Ovary (tissue), 3 donors: ENCODE results near the gene KNDC1.

Source experiments
- EP300 ChIP-seq: sonication (generic); formaldehyde crosslinking; IDR thresholded peaks from one replicate; pipeline ENCODE4 v1.6.1; 2017; ENCODE audit warnings: antibody characterized with exemption
- POLR2A ChIP-seq: fragments of 450-650 bp; IDR thresholded peaks from one replicate; pipeline ENCODE4 v1.6.1; 2017; ENCODE audit warnings: antibody characterized with exemption, mild to moderate bottlenecking, moderate library complexity
- TF ChIP-seq, protein P1 (sequence below), 3 donors: fragments of 450-650 bp in 2 of 3; fragments of 200-600 bp in 1 of 3; IDR thresholded peaks; one replicate each; pipeline versions ENCODE4 v1.5.1 to v1.8.0; 2016 to 2022; ENCODE audit warnings: antibody characterized with exemption in 3 of 3, mild to moderate bottlenecking in 1 of 3
- donor health status: DM: no; HTN: no; CAD: no.

DNA sequence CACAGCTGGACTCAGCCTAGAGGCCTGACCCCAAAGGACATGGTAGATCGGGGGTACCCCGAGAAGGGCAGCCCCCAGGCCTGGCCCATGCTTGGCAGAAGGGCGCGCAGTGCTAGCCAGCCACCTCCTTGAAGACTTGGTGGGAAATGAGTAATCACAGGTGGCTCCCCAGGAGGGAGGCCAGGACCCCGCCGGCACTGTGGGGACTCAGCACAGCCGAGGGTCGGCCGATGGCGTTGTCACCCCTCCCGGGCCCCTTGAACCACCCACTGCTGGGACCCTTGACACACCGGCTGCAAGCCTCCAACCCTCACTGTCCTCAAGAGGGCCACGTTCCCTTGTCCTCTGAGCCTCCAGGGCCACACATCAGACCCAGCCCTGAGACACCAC lies 44.6 kb upstream of the KNDC1 start:
- TF ChIP-seq, protein P1, sequence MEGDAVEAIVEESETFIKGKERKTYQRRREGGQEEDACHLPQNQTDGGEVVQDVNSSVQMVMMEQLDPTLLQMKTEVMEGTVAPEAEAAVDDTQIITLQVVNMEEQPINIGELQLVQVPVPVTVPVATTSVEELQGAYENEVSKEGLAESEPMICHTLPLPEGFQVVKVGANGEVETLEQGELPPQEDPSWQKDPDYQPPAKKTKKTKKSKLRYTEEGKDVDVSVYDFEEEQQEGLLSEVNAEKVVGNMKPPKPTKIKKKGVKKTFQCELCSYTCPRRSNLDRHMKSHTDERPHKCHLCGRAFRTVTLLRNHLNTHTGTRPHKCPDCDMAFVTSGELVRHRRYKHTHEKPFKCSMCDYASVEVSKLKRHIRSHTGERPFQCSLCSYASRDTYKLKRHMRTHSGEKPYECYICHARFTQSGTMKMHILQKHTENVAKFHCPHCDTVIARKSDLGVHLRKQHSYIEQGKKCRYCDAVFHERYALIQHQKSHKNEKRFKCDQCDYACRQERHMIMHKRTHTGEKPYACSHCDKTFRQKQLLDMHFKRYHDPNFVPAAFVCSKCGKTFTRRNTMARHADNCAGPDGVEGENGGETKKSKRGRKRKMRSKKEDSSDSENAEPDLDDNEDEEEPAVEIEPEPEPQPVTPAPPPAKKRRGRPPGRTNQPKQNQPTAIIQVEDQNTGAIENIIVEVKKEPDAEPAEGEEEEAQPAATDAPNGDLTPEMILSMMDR (IDR thresholded peaks at IDR 0.05) = no peak
- TF ChIP-seq POLR2A = no peak
- no peak for TF ChIP-seq EP300
